Stimulated activated CD8-positive, alpha-beta memory T cell treated with anti-CD3 and anti-CD28 coated beads, Interleukin-7, amount 100 ng/mL, for 24 hours (primary cell): ENCODE results near the gene USF1.
A peak's percentile ranks its signal among the peaks of the same experiment; 100 is the strongest.

Source experiments
- DNase-seq: peaks from one replicate; pipeline ENCODE4 v3.0.0-alpha.2; 2020; ENCODE audit warnings: low read depth

The USF1 gene, protein sequence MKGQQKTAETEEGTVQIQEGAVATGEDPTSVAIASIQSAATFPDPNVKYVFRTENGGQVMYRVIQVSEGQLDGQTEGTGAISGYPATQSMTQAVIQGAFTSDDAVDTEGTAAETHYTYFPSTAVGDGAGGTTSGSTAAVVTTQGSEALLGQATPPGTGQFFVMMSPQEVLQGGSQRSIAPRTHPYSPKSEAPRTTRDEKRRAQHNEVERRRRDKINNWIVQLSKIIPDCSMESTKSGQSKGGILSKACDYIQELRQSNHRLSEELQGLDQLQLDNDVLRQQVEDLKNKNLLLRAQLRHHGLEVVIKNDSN

DNA sequence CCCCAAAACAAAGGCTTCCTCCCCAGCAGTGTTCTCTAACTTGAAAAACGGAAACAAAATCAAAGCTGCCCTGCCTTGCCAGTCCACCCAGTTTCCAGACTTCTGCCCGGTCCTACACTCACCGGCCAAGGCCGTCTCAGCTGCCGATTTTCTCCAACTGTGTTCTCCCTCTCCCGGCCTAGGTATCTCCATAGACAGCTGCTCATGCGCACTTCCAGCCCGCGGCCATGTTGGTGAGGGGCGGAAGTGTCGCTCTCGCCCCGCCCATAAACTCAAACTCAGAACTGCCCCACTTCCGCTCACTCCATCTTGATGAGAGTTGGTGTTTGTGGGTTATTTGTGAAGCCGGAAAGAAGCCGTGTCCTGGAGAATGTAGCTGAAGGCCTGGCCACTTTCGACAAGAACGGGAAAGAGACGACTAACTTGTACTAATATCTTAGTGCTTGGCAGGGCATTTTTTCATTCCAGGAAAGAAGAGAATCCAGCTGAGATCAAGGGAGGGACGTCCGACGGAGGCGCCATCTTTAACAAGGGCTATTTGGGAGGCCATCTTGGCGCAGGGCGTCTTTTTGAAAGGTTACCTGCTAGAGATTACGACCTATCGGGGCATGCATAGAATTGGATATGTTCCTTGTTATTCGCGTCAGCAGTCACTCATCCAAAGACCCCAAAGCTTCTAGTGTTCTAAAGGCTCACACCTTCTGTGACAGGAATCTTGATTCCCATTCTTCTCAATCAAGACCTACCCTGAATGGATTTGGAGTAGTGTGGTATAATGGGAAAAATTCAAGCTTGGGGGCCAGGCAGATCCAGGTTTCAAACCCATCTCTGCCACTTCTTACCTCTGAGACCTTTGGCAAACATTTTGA, at the start of gene USF1:
USF1 (minus strand) TSS at position 242 of the 869 bp plus-strand sequence. CDS start 2,702 bp downstream, outside the sequence.
- DNase-seq, result peak; percentile 75

DNA sequence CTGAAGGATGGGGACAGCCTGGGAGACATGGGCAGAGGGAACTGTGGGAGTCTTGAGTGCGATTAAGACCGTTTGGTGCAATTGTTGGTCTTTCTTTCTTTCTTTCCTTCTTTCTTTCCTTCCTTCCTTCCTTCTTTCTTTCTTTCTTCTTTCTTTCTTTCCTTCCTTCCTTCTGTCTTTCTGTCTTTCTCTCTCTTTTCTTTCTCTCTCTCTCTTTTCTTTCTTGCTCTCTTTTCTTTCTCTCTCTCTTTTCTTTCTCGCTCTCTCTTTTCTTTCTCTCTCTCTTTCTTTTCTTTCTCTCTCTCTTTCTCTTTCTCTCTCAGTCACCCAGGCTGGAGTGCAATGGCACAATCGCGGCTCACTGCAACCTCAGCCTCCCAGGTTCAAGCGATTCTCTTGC, 49.5 kb upstream of the USF1 start:
- no peak for DNase-seq

DNA sequence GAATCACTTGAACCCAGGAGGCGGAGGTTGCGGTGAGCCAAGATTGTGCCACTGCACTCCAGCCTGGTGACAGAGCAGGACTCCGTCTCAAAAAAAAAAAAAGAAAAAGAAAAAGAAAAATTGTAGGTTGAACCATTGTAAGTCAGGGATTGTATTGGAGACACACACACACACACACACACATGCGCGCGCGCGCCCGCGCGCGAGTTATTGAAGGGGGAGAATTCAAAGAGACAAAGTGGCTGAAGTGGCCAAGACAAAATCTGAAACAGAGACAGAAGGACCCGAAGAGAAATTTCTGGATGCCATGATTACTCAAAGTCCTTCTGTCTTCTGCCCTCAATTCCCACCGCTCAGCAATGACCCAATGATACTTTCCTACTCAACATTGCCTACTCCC, 48.7 kb upstream of the USF1 start:
- DNase-seq, result no peak

DNA sequence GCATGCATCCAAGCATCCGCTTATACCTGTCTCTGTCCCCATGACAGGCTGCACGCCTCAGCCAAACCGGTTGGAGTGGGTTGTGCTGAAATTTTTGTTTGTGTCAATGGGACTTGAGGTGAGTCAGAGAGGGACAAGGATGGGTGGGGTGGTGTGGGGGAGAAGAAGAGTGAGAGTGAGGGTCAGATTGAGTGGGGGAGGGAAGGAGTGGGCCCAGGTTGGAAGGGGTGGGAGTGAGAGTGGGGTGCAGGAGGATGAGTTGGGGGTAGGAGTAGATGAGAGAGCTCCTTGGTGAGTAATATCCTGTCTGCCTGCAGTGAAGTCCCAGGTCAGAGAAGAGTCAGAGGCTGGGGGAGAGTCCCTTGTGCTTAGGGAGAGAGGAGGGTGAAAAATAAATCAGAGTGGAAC, 46.8 kb upstream of the USF1 start:
- DNase-seq, result no peak

DNA sequence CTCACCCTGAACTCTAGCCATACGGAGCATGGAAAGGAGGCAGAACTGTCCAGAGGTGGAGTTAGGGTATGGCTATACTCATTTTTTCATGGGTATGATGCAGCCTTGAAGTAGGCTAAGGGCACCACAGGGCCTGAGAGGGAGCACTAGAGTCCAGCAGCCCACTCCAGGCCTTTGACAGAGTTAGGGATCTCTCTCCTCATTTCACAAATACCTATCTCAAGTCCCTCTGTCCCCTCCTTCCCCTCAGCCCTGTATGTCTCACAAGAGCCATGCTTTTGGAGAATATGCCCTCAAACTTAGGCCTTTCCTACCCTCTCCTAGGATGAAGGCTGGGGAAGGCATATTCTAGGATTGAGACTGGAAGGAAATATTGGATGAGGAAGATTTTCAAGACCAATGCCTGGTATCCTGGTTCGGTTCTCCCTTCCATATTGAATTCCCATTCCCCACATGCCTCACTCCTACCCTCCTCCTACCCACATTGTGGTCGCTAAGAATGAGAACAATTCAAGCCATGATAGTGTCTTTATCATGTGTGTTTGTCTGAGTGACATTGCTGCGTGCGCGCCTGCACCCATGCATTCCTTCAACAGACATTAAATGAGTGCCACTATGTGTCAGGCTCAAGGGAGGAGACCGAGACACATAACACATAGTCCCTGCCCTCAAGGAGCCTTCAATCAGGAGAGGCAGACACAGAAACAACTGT, 46.2 kb upstream of the USF1 start:
- DNase-seq, result no peak

DNA sequence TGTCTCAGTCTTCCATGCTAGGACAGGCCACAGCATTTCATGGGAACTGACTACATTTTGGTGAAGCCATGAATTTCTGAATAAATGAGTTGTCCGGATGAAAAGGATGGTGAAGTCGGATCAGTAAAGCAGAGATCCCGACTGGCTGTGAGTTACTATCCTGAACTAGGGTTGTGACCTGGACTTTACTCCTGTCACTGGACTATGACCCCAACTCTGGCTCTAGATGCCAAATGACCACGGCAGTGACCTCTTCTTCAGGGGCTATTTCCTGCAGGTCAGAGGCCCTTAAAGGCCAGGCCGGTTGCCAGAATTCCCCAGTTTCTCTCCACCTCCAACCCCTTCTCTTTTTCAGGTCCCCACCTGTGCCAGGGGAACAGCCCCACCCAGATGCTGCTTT, 45.3 kb upstream of the USF1 start:
- no peak for DNase-seq

DNA sequence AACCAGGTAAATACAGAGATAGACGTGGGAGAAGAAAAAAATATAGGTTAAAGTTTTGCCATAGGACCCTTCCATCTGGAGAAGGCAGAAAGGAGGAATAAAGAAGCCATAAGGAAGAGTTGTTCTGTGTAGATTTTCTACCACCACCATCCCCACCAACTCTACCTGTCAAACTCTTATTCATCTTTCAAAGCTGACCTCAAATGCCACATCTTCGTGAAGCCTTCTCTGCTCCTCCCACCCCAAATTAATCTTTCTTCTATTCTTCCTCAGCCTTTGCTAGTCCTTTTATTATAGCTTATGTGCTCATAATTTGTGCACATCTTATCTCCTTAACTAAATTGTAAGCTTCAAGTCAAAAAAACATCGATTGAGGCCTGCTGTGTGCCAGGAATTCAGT, 44.8 kb upstream of the USF1 start:
- DNase-seq, result no peak

DNA sequence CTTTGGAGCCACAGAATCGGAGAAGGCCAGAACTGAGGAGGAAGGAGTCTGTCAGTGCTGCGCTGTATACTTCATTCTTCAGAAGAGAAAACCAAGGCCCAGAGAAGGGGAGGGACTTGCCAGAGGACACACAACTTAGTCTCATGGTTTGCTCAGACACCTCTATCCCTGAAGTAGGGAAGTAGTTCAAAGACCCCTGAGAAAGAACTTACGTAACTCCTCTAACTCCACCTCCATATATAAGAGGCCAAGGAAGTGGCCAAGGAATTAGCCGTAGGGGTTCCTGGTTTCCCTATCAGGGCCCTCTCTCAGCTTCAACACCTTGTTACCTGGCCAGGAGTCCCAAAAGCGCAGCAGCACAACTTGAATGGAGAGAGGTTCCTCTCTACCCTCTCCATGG, 44.2 kb upstream of the USF1 start:
- DNase-seq, result no peak

DNA sequence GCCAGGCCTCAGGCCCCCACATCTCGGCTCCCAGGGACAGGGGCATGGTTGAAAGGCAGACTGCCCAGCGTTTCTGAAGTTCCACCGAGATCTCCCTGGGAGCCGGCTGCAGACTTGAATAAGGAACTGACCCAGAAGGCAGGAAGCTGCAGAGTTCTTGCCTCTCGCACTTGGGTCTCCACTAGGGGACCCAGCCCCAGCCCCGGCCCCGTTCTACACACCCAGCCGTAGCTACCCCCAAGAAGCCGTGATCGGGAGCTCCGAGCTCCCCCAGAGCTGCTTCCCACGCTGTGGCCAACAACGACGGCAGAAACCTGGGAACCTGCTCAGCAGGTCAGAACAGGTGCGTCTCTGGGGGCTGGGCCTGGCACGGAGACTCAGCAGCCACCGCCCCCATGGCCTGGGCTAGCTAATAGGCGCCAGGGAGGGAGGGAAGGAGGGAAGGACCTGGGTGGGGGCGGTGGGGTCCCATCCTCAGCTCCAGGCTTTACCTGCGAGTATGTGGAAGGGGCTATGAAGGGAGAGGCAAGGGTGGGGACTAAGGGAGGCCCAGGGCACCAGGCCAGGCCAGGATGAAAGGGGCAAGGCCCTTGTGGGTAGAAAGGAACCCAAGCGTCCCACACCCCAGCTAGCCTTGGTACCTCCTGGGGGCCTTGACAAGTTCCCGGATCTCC, 43.6 kb upstream of the USF1 start, which contains the start of gene NECTIN4:
NECTIN4 (minus strand) TSS at position 308 of the 674 bp plus-strand sequence; CDS start at position 46, 262 bp downstream.
- no peak for DNase-seq

DNA sequence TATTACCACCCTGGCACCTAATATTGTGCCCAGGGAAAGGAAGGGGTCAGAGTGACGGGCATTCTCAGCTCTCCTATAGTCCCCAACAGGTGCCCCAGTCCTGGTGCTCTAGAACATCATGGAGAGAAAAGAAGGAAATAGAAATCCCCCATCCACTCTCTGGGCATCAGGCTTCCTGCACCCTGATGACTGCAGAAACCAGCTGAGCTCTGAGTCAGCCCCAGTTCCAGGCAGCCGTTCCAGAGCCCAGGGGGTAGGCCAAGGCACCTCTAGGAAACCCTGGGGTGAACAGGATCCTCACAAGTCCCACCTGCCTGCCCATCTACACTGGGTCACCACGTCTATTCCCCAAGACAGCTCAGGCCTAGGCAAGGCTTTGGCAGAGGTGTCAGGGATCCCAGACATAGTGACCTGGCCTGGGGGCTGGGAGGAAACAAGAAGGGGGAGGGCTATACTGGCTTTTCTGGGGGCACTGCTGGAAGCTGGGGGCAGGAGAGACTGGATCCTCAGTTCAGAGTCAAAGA, 42.9 kb upstream of the USF1 start:
- DNase-seq, result no peak

DNA sequence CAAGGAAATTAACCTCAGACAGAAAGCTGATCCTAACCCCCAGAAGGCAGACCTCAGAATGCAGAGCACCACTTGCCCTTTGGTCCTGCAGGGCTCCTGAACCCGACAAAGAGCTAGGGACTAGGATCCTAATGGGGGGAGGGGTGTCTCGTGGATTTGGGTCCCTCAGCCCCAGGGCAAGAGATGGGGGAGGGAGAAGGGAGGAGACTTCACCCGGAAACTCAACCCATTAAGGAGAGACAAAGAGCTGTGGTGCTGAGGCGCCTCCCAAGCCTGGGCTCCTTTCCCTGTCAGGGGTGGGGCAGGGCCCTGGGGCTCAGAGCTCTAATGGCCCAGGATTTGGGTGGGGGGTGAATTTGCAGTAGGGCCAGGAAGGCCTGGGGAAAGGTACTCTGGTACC, 40.7 kb upstream of the USF1 start:
- DNase-seq, result no peak

DNA sequence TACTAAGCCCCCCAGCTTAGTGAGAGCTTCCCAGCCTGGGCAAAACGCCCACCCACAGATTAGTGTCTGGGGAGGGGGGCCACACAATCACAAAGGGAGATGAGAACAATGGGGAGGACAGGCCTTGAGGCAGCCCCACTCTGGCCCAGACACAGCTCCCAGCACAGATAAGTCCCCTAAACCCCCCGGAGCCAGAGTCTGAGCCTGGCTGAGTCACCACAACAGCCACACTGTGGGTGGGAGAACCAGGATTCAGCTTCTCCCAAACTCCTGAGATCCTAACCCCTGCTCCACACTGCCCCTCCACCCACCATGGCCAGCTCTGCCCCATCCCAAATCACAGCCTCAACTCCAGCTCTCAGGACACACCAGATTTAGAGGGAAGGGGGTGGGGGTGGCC, 39.4 kb upstream of the USF1 start:
- DNase-seq, result no peak

DNA sequence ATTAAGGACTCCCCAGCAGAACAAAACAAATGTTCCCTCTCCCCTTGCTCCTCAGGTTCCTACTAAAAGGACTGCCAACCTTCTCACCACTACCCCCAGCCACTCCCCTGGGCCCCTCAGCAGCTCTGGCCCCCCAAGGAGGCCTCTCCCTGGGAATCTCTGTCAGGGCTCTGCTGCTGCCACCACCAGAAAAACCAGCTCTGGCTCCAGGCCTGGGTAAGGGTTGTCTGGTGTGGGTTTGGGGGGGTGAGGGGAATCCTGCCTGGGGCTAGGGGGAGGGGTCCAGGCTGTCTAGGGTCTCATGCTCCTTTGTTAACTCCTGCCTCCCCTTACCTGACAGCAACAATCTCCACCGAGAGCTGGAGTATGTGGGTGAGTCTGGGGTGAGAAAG, 38.8 kb upstream of the USF1 start:
- no peak for DNase-seq

DNA sequence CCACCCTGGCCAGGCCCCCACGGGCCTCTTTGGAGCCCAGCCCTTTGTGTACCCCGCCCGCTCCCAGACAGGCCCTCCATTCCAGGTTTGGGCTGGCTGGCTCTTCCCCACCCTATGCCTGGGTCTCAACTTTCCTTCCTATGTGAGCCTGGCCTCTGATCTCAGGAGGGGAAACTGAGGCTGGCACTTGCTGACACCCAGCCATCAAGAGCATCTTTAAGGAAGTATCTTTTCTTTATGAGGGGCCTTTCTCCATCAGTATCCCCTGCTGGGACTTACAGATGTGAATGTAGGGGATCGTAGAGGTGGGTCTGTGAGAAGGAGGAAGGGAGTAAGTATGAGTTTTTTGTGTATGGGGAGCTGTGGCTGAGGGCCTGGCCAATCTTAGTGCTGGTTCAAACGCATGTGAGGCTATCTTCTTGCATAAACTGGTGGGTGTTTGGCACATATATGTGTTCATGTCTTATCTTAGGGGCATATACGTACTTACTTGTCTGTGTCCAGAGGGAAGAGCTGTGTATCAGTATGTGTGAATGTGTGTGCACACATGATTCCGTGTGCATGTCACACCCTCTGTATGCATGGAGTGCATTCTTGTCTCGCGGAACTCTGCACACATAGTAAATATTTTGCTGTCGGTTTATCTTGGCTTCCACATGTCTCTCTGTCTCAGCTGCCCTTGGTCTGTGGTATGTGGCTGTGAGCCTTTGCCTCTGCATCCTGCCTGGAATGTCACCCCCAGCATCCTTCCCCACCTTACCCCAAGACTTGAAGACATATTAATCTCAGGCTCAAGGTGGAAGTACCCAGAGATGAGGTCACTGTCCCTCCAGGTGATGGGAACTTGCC, 38.2 kb upstream of the USF1 start:
- DNase-seq, result no peak

DNA sequence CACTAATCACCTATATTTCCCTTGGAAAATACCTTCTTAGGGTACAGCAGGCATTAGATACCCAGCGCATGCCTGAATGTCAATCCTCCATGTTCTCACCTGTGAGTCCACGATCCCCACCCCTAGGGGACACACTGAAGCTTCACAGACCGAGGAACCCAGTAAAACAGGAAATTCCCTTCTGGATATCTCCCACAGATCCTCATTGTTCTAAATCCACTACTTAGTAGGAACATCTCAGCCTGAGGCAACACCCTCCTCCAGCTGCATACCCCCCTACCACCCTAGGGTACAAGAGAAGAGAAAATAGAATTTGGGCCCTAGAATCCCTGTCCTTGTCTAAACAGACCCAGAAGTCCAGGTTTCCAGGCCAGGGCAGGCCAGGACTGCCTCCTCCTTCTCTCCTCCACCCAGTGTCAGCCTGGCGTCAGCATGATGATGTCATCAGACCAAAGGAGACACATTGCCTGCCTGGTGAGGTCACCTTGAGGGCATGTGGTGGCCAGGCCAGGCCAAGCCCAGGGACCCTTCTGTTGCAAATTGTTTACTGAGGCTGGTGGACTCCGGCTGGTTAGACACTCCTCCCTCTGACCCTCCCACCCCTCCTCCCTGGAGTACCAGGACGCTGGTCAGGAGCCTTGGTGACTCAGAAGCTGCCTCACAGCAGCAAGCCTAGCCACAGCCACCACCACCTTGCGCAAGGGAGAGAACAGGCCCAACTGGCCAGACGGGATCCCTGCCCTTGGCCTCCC, 37.4 kb upstream of the USF1 start:
- no peak for DNase-seq

DNA sequence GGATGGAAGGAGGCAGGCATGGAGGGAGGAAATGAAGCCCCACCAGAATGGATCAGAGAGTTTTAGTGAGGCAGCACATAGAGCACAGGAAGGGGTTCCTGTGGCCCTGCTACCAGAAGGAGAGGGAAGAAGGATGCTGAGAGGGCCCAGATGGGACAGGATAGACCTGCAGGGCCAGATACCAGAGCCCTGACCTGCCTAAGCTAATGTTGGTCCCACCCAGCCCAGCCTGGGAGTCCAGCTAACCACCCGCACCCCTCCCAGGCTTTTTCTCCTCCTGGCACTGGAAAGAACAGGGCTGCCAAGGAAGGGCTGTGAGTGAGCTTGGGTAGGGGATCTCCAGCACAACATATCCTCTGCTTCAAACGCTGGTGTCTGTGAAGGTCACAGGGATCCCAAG, 36.7 kb upstream of the USF1 start:
- DNase-seq, result no peak

DNA sequence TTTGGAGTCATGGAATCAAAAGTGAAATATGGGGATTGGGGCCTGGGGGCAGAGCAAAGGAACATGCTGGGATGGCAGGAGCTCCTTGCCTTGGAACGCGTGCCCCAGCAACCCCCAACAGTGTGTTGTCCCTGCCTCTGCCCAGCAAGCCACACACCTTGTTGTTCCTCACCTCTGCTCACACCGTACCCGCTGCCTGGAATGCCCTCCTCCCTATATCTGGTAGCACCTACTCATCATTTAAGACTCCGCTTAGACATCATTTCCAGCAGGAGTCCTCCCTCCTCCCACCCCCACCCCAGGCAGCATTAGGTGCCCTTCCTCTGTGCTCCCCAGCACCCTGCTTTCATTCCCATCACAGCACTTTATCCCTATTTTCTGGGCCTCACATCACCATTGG, 35.7 kb upstream of the USF1 start:
- DNase-seq, result no peak

DNA sequence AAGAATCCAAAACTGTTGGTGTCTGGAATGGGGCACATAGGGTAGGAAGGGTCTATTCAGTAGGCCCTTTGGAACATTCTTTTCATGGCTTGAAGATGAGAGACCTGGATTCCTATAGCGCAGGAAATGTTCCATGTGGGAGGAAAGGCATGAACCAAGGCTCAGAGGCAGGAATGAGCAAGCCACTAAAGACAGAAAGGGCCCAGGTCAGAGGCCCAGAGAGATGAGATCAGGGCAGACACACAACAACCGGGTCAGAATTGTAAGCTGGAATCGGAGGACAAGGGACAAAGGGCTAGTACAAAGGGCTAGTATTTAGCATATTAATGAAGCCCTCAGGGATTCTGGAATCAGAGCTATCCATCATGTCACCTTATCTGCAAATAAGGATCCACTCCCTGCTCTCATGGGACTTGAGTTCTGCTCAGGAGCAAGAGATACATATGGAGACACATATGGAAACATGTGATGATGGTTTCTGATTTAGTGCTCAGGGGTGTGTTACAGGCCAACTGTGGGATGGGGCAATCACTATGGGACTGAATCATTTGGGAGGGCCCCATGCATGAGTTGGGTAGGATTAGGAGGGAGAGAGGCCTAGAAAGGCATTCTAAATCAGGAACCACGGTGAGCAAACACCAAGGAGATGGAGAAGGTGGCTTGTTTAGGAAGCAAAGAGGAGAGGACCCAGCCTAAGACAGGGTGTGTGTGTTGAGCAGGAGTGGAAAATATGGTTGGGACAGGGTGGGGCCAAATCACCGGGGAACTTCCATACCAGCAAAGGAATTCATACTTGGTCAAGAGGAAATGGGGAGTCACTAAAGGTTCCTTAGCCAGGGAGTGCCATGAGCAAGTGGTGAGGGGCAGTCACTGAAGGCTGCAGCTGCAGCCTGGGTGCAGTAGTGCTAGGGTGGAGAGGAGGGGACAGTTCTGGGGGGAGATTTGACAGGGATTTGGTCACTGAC, 34.9 kb upstream of the USF1 start:
- no peak for DNase-seq
